PC-3 (cell line): ENCODE measurements around the gene SMNDC1. TPM values are rescaled to one million over a fixed set of nuclear protein-coding genes. Genes with fewer than 3 reads are reported as not detected.
A peak's percentile ranks its signal among the peaks of the same experiment; 100 is the strongest.

Experiments
- ATAC-seq: fragments of 200-7000 bp; cut with Tn5 transposase; 2 replicates; pipeline ENCODE4 v1.9.1; 2020; ENCODE audit warnings: mild to moderate bottlenecking, moderate library complexity
- BruUV-seq: library from RNA; stranded (reverse); fragments of 400-500 nt; replicated peaks from 2 replicates; lab custom pipeline; 2021; lab: Mats Ljungman, UMichigan
- CTCF ChIA-PET: fragments of 300-600 bp; sonication (Branson Sonifier 250); formaldehyde crosslinking; loops from one replicate; lab custom pipeline; 2022; ENCODE audit warnings: antibody characterized with exemption; lab: Charles Lee
- POLR2A ChIA-PET: fragments of 300-600 bp; sonication (Branson Sonifier 250); formaldehyde crosslinking; loops from one replicate; lab custom pipeline; 2022; ENCODE audit warnings: antibody characterized with exemption; ENCODE audit not compliant: unreplicated experiment; lab: Charles Lee
- DNase-seq: peaks from one replicate; pipeline ENCODE4 v3.0.0-alpha.2; 2015
- H2AFZ ChIP-seq: fragments of 300-600 bp; sonication (generic); 2 replicates; pipeline ENCODE4 v1.6.0; 2016; ENCODE audit warnings: antibody characterized with exemption, low read length
- H3F3A ChIP-seq: fragments of 300-600 bp; sonication (generic); one replicate; pipeline ENCODE4 v1.6.0; 2017; ENCODE audit warnings: antibody characterized with exemption, low read length, control low read depth, mild to moderate bottlenecking; ENCODE audit not compliant: unreplicated experiment
- H3K27ac ChIP-seq: fragments of 300-600 bp; sonication (generic); 2 replicates; pipeline ENCODE4 v1.5.1; 2016; ENCODE audit warnings: mild to moderate bottlenecking, low read length
- H3K27me3 ChIP-seq: fragments of 300-600 bp; sonication (generic); 2 replicates; pipeline ENCODE4 v1.6.1; 2016; ENCODE audit warnings: low read length, mixed read lengths
- H3K36me3 ChIP-seq: fragments of 300-600 bp; sonication (generic); 2 replicates; pipeline ENCODE4 v1.6.1; 2016; ENCODE audit warnings: low read depth, mixed run types, low read length, mixed read lengths
- H3K4me1 ChIP-seq: fragments of 300-600 bp; sonication (generic); 2 replicates; pipeline ENCODE4 v1.5.1; 2016; ENCODE audit warnings: low read length; ENCODE audit not compliant: insufficient read depth
- H3K4me2 ChIP-seq: fragments of 300-600 bp; sonication (generic); 2 replicates; pipeline ENCODE4 v1.6.0; 2016; ENCODE audit warnings: low read length
- H3K4me3 ChIP-seq: fragments of 300-600 bp; sonication (generic); 2 replicates; pipeline ENCODE4 v1.5.1; 2016; ENCODE audit warnings: mild to moderate bottlenecking, low read length, mixed read lengths
- H3K79me2 ChIP-seq: fragments of 300-600 bp; sonication (generic); 2 replicates; pipeline ENCODE4 v1.6.1; 2017; ENCODE audit warnings: low read length, mixed read lengths
- H3K9ac ChIP-seq: fragments of 300-600 bp; sonication (generic); 2 replicates; pipeline ENCODE4 v1.6.0; 2016; ENCODE audit warnings: mild to moderate bottlenecking, low read length
- H3K9me2 ChIP-seq: fragments of 300-600 bp; sonication (generic); replicated peaks from 2 replicates; pipeline ENCODE4 v1.6.1; 2016; ENCODE audit warnings: mixed run types, low read length, mixed read lengths
- H3K9me3 ChIP-seq: fragments of 300-600 bp; sonication (generic); 2 replicates; pipeline ENCODE4 v1.6.1; 2016; ENCODE audit warnings: low read length, mixed read lengths
- H4K20me1 ChIP-seq: fragments of 300-600 bp; sonication (generic); 2 replicates; pipeline ENCODE4 v1.6.1; 2016; ENCODE audit warnings: low read length, mixed read lengths
- CTCF ChIP-seq: fragments of 300-600 bp; sonication (generic); conservative IDR thresholded peaks from 2 replicates; pipeline ENCODE4 v1.5.1; 2017; ENCODE audit warnings: antibody characterized with exemption, low read depth, mild to moderate bottlenecking, low read length
- EZH2 ChIP-seq: fragments of 300-600 bp; sonication (generic); IDR thresholded peaks from one replicate; pipeline ENCODE4 v1.6.1; 2017; ENCODE audit warnings: antibody characterized with exemption, mild to moderate bottlenecking, low read length; ENCODE audit not compliant: unreplicated experiment
- EZH2phosphoT487 ChIP-seq: fragments of 300-600 bp; sonication (generic); IDR thresholded peaks from 2 replicates; pipeline ENCODE4 v1.6.1; 2018; ENCODE audit warnings: mild to moderate bottlenecking, antibody characterized with exemption, low read length, borderline replicate concordance
- intact Hi-C: fragments of 100-400 bp; cut with micrococcal nuclease; formaldehyde crosslinking; loops from 2 replicates; pipeline ENCODE4 v1.9.0; 2023
- total RNA-seq: library from RNA; depleted of rRNA; stranded (reverse); fragments of >200 nt; gene quantifications from 2 replicates; pipeline ENCODE4 v1.2.3, GENCODE V29; 2014

SMNDC1 gene
- total RNA-seq, 1 experiment from 2014 or later: 16.3 TPM

DNA sequence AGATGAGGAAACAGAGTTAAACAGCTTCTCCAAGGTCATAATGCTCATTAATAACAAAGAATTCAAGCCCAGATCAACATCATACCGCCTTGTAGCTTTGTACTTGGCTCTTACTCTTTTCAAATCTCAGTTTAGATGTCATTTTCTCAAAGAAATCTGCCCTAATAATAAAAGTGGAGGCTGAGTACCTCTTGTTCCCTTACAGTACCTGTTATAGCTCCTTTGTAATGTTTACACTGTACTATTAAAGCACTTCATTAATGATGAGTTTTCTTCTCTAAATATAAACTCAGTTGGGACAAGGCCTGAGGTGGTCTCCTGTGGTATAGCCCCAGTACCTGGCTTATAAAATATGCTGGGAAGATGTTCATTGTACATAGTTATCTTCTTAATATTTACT is 7.8 kb downstream of the SMNDC1 start:
- peaks cover 29% of the 10 kb centered on the region for H3K79me2 ChIP-seq
- DNase-seq: no peak
- peaks cover 21% of the 10 kb centered on the region for H3K4me1 ChIP-seq
- BruUV-seq: no TSS peak
- CTCF ChIA-PET: no interaction called here
- no peak overlapping the region for H3K9ac ChIP-seq
- intact Hi-C loops: no loop called here
- TF ChIP-seq CTCF (no peak), EZH2phosphoT487 (no peak), EZH2 (no peak)
- no peak overlapping the region for H3K27ac ChIP-seq
- H3K27me3 ChIP-seq: no peaks in the 10 kb centered on the region
- no peaks in the 10 kb centered on the region for H3K9me2 ChIP-seq
- ATAC-seq: no peak
- no peak overlapping the region for H2AFZ ChIP-seq
- H3F3A ChIP-seq: no peaks in the 10 kb centered on the region
- H3K4me3 ChIP-seq: no peak overlapping the region
- no peak overlapping the region for H3K4me2 ChIP-seq
- POLR2A ChIA-PET: no interaction called here
- peaks cover 34% of the 10 kb centered on the region for H4K20me1 ChIP-seq
- H3K36me3 ChIP-seq: peaks cover 92% of the 10 kb centered on the region
- no peaks in the 10 kb centered on the region for H3K9me3 ChIP-seq

- H3K9me3 ChIP-seq: no peaks in the 10 kb centered on the region
- DNase-seq (peak; percentile 54), ATAC-seq (peak; percentile 89)
- H3K9me2 ChIP-seq: no peaks in the 10 kb centered on the region
- no peak overlapping the region for H3K4me2 ChIP-seq
- intact Hi-C loops: no loop called here
- H3K79me2 ChIP-seq: no peaks in the 10 kb centered on the region
- H3K4me1 ChIP-seq: peaks cover 9% of the 10 kb centered on the region
- no peak overlapping the region for H2AFZ ChIP-seq
- POLR2A ChIA-PET: no interaction called here
- TF ChIP-seq CTCF: no peak
- TF ChIP-seq EZH2phosphoT487: no peak
- no peak for TF ChIP-seq EZH2
- H3K9ac ChIP-seq: no peak overlapping the region
- peak overlapping the region; percentile 67 for H3K27ac ChIP-seq
- CTCF ChIA-PET: no interaction called here
- H3K4me3 ChIP-seq: no peak overlapping the region
- H4K20me1 ChIP-seq: no peaks in the 10 kb centered on the region
- no peaks in the 10 kb centered on the region for H3F3A ChIP-seq
- no peaks in the 10 kb centered on the region for H3K27me3 ChIP-seq
- BruUV-seq: no TSS peak
- H3K36me3 ChIP-seq: peaks cover 42% of the 10 kb centered on the region
Observed at GRCh38 chr10:110286841-110287240, 17.9 kb downstream of the SMNDC1 start.

GRCh38 chr10:110285501-110285900 is 19.2 kb downstream of the SMNDC1 start:
- Histone ChIP-seq H4K20me1 (no peaks in the 10 kb centered on the region), H3K36me3 (peaks cover 32% of the 10 kb centered on the region), H3K79me2 (no peaks in the 10 kb centered on the region), H3K27me3 (no peaks in the 10 kb centered on the region), H3K9ac (no peak overlapping the region), H3K9me2 (no peaks in the 10 kb centered on the region), H3K27ac (no peak overlapping the region), H3K4me1 (peaks cover 9% of the 10 kb centered on the region), H3K4me2 (no peak overlapping the region), H3K4me3 (no peak overlapping the region), H3K9me3 (no peaks in the 10 kb centered on the region), H2AFZ (no peak overlapping the region), H3F3A (no peaks in the 10 kb centered on the region)
- no peak for TF ChIP-seq CTCF
- TF ChIP-seq EZH2: no peak
- no peak for TF ChIP-seq EZH2phosphoT487
- ATAC-seq (no peak), DNase-seq (no peak)
- POLR2A ChIA-PET: interaction anchor here (0.6 kb wide), 1 partner anchor 25 kb away, joined by 3 read pairs; no protein-coding TSS in a partner anchor
- no TSS peak for BruUV-seq
- intact Hi-C loops: no loop called here
- CTCF ChIA-PET: no interaction called here
